GM19467 (cell line): ENCODE data around the gene B4GALNT4.
"Not testable (repeated sequence)": the region's sequence is repeated elsewhere in the genome, so short reads cannot be mapped to it uniquely, and the experiment has no call there.

ENCODE experiments used
- ATAC-seq: cut with Tn5 transposase; IDR thresholded peaks from one replicate; pipeline ENCODE4 v1.9.1; 2021; ENCODE audit warnings: mild to moderate bottlenecking, moderate library complexity; ENCODE audit not compliant: unreplicated experiment

Gene B4GALNT4

GRCh38 chr11:391117-392017 is 22.1 kb downstream of the B4GALNT4 start:
- ATAC-seq = no peak

GRCh38 chr11:392102-392777 is 22.9 kb downstream of the B4GALNT4 start:
- ATAC-seq = no peak

GRCh38 chr11:393219-394033 is 24.1 kb downstream of the B4GALNT4 start:
- ATAC-seq = no peak

GRCh38 chr11:394034-394857 is 24.9 kb downstream of the B4GALNT4 start, which contains the start of gene PKP3:
PKP3 (plus strand) TSS chr11:394209; CDS start chr11:394293, 84 bp downstream.
- no peak for ATAC-seq

- no peak for ATAC-seq
These were observed 25.8 kb downstream of the B4GALNT4 start for GRCh38 chr11:394858-395655.

GRCh38 chr11:395866-396265 is 26.6 kb downstream of the B4GALNT4 start:
- ATAC-seq = no peak

- ATAC-seq = no peak
These were observed 27.2 kb downstream of the B4GALNT4 start for GRCh38 chr11:396511-396947.

- no peak for ATAC-seq
These were observed 27.7 kb downstream of the B4GALNT4 start for GRCh38 chr11:396948-397548.

- ATAC-seq = no peak
These were observed 29.5 kb downstream of the B4GALNT4 start for GRCh38 chr11:398826-399225.

GRCh38 chr11:399731-400211 is 30.5 kb downstream of the B4GALNT4 start:
- ATAC-seq = no peak

GRCh38 chr11:400241-400689 is 31.0 kb downstream of the B4GALNT4 start:
- no peak for ATAC-seq

- not testable (repeated sequence) for ATAC-seq
These were observed 31.9 kb downstream of the B4GALNT4 start for GRCh38 chr11:401196-401595.

GRCh38 chr11:403021-403760 is 33.9 kb downstream of the B4GALNT4 start:
- ATAC-seq = no peak

GRCh38 chr11:403761-404431 is 34.6 kb downstream of the B4GALNT4 start:
- no peak for ATAC-seq

GRCh38 chr11:404551-405264 is 35.4 kb downstream of the B4GALNT4 start:
- no peak for ATAC-seq

- no peak for ATAC-seq
These were observed 36.1 kb downstream of the B4GALNT4 start for GRCh38 chr11:405323-405953.
